Endodermal cell (in vitro differentiated cells): ENCODE measurements around the gene FGD6. TPM values are rescaled to one million over a fixed set of nuclear protein-coding genes. Genes with fewer than 3 reads are reported as not detected.
"Not testable (repeated sequence)": the region's sequence is repeated elsewhere in the genome, so short reads cannot be mapped to it uniquely, and the experiment has no call there.

Experiments used
- DNase-seq: peaks from one replicate; pipeline ENCODE4 v3.0.0-alpha.2; 2017
- H3K27ac ChIP-seq: 2 replicates; pipeline ENCODE4 v1.5.1; 2013; ENCODE audit warnings: mild to moderate bottlenecking, low read depth, low read length, moderate library complexity
- H3K27me3 ChIP-seq: 2 replicates; pipeline ENCODE4 v1.6.1; 2013; ENCODE audit warnings: mild to moderate bottlenecking, low read length, moderate library complexity; ENCODE audit not compliant: insufficient read depth, control insufficient read depth, poor library complexity, severe bottlenecking
- H3K36me3 ChIP-seq: 2 replicates; pipeline ENCODE4 v1.7.0; 2013; ENCODE audit warnings: mild to moderate bottlenecking, low read length, moderate library complexity; ENCODE audit not compliant: control insufficient read depth, insufficient read depth
- H3K4me1 ChIP-seq: one replicate; pipeline ENCODE4 v1.7.0; 2013; ENCODE audit warnings: low read length; ENCODE audit not compliant: control insufficient read depth, insufficient read depth
- H3K4me3 ChIP-seq: 2 replicates; pipeline ENCODE4 v1.5.1; 2013; ENCODE audit warnings: mild to moderate bottlenecking, low read length, moderate library complexity
- H3K9ac ChIP-seq: 2 replicates; pipeline ENCODE4 v1.6.1; 2013; ENCODE audit warnings: mild to moderate bottlenecking, low read length, moderate library complexity; ENCODE audit not compliant: poor library complexity, severe bottlenecking; ENCODE audit errors: extremely low read depth
- H3K9me3 ChIP-seq: 2 replicates; pipeline ENCODE4 v1.6.1; 2013; ENCODE audit warnings: mild to moderate bottlenecking, low read length, moderate library complexity; ENCODE audit not compliant: control insufficient read depth
- H3K27ac Mint-ChIP-seq: 2 replicates; pipeline ENCODE4 v1.8.0; 2020; ENCODE audit warnings: mixed read lengths
- H3K27me3 Mint-ChIP-seq: 2 replicates; pipeline ENCODE4 v1.8.0; 2021; ENCODE audit warnings: mild to moderate bottlenecking, mixed read lengths; ENCODE audit not compliant: insufficient read depth
- H3K36me3 Mint-ChIP-seq: 2 replicates; pipeline ENCODE4 v1.8.0; 2020; ENCODE audit warnings: low read depth, mixed read lengths
- H3K4me1 Mint-ChIP-seq: 2 replicates; pipeline ENCODE4 v1.8.0; 2020; ENCODE audit warnings: mixed read lengths
- H3K4me3 Mint-ChIP-seq: 2 replicates; pipeline ENCODE4 v1.8.0; 2020; ENCODE audit warnings: mild to moderate bottlenecking, moderate library complexity, mixed read lengths
- H3K9me3 Mint-ChIP-seq: 2 replicates; pipeline ENCODE4 v1.8.0; 2020; ENCODE audit warnings: mild to moderate bottlenecking, mixed read lengths
- CTCF ChIP-seq: fragments of 200-600 bp; sonication (generic); conservative IDR thresholded peaks from 2 replicates; pipeline ENCODE4 v1.5.0; 2021; ENCODE audit warnings: antibody characterized with exemption, mild to moderate bottlenecking
- WGBS, 2 experiments: methylation state at CpG; one replicate each; pipeline versions ENCODE4 v1.1.5 to v1.1.7; 2013; ENCODE audit warnings: missing lambda C conversion rate in 2 of 2, mixed read lengths in 1 of 2; ENCODE audit not compliant: insufficient coverage in 1 of 2, insufficient read length in 1 of 2; 5-methylcytosine and 5-hydroxymethylcytosine counted together
- total RNA-seq, 2 donors: library from RNA; stranded (reverse); fragmentation: NEBNext Ultra II Directional in 1 of 2; extraction: Animal tissue kit (Norgen Biotek cat#: 25700) in 1 of 2; gene quantifications; 2 replicates in 1 of 2; 3 replicates in 1 of 2; pipeline ENCODE4 v1.2.1, GENCODE V29; 2021

FGD6 gene
- total RNA-seq, 2 donors from 2014 or later: 95.3 to 124 TPM

- H3K4me3 Mint-ChIP-seq: no peak overlapping the region
- H3K4me1 Mint-ChIP-seq: peaks cover 16% of the 10 kb centered on the region
- H3K27me3 Mint-ChIP-seq: no peaks in the 10 kb centered on the region
- H3K36me3 Mint-ChIP-seq: peaks cover 55% of the 10 kb centered on the region
- 93% methylated on average over 2 of the region's 3 CpGs for WGBS, 2 experiments
- Histone ChIP-seq H3K9me3 (peaks cover 12% of the 10 kb centered on the region), H3K9ac (no peak overlapping the region), H3K36me3 (peaks cover 68% of the 10 kb centered on the region), H3K27ac (no peak overlapping the region), H3K4me3 (no peak overlapping the region), H3K27me3 (no peaks in the 10 kb centered on the region), H3K4me1 (peaks cover 3% of the 10 kb centered on the region)
- no peak overlapping the region for H3K27ac Mint-ChIP-seq
- TF ChIP-seq CTCF: no peak
- no peaks in the 10 kb centered on the region for H3K9me3 Mint-ChIP-seq
- DNase-seq: no peak
Observed at GRCh38 chr12:95244350-95244749, 27.1 kb upstream of the FGD6 start.

- H3K9ac ChIP-seq: no peak overlapping the region
- H3K36me3 ChIP-seq: peaks cover 68% of the 10 kb centered on the region
- no peak for TF ChIP-seq CTCF
- DNase-seq: no peak
- H3K36me3 Mint-ChIP-seq: peaks cover 54% of the 10 kb centered on the region
- H3K4me3 ChIP-seq: no peak overlapping the region
- H3K4me1 ChIP-seq: peaks cover 2% of the 10 kb centered on the region
- no peak overlapping the region for H3K27ac ChIP-seq
- 89 to 94% methylated on average over 3 to 4 of the region's 4 CpGs for WGBS, 2 experiments
- H3K27me3 ChIP-seq: no peaks in the 10 kb centered on the region
- peaks cover 12% of the 10 kb centered on the region for H3K9me3 ChIP-seq
- peaks cover 15% of the 10 kb centered on the region for H3K4me1 Mint-ChIP-seq
- no peak overlapping the region for H3K4me3 Mint-ChIP-seq
- no peaks in the 10 kb centered on the region for H3K27me3 Mint-ChIP-seq
- no peaks in the 10 kb centered on the region for H3K9me3 Mint-ChIP-seq
- H3K27ac Mint-ChIP-seq: no peak overlapping the region
Observed at GRCh38 chr12:95243497-95244183, 26.4 kb upstream of the FGD6 start.

- TF ChIP-seq CTCF: no peak
- Histone ChIP-seq H3K4me3 (no peak overlapping the region), H3K4me1 (peaks cover 2% of the 10 kb centered on the region), H3K9ac (no peak overlapping the region), H3K27ac (no peak overlapping the region), H3K36me3 (peaks cover 76% of the 10 kb centered on the region), H3K9me3 (peaks cover 18% of the 10 kb centered on the region), H3K27me3 (no peaks in the 10 kb centered on the region)
- H3K4me1 Mint-ChIP-seq: peaks cover 18% of the 10 kb centered on the region
- peaks cover 58% of the 10 kb centered on the region for H3K36me3 Mint-ChIP-seq
- H3K4me3 Mint-ChIP-seq: no peak overlapping the region
- no peak for DNase-seq
- H3K27me3 Mint-ChIP-seq: no peaks in the 10 kb centered on the region
- H3K27ac Mint-ChIP-seq: no peak overlapping the region
- 96 to 100% methylated on average over 2 to 4 of the region's 4 CpGs for WGBS, 2 experiments
- peaks cover 6% of the 10 kb centered on the region for H3K9me3 Mint-ChIP-seq
Observed at GRCh38 chr12:95241761-95242506, 24.7 kb upstream of the FGD6 start.

DNA sequence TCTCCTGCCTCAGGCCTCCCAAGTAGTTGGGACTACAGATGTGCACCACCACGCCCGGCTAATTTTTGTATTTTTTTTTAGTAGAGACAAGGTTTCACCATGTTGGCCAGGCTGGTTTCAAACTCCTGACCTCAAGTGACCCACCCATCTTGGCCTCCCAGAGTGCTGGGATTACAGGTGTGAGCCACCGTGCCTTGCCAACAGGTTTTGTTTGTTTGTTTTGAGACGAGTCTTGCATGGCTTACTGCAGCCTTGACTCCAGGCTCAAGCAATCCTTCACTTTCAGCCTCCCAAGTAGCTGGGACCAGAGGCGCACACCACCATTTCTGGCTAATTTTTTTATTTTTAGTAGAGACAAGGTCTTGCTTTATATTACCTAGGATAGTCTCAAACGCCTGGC, 23.9 kb upstream of the FGD6 start:
- peaks cover 78% of the 10 kb centered on the region for H3K36me3 ChIP-seq
- WGBS, 2 experiments: 94 to 95% methylated on average over 6 of the region's 6 CpGs
- peaks cover 13% of the 10 kb centered on the region for H3K9me3 Mint-ChIP-seq
- H3K27ac Mint-ChIP-seq, H3K27me3 ChIP-seq, H3K27me3 Mint-ChIP-seq, H3K9ac ChIP-seq, DNase-seq, H3K27ac ChIP-seq, H3K4me1 ChIP-seq, H3K4me3 Mint-ChIP-seq, H3K4me3 ChIP-seq: not testable (repeated sequence)
- H3K36me3 Mint-ChIP-seq: peaks cover 65% of the 10 kb centered on the region
- peaks cover 18% of the 10 kb centered on the region for H3K4me1 Mint-ChIP-seq
- peaks cover 26% of the 10 kb centered on the region for H3K9me3 ChIP-seq
